ENCODE data around the gene ADD3. TPM values are rescaled to one million over a fixed set of nuclear protein-coding genes. Genes with fewer than 3 reads are reported as not detected.

The ADD3 gene
- total and polyA plus RNA-seq, 2 donors (not counting 3 experiments of a cell fraction or from before 2014, with no cell fraction given): 14.9 to 55.2 TPM

DNA sequence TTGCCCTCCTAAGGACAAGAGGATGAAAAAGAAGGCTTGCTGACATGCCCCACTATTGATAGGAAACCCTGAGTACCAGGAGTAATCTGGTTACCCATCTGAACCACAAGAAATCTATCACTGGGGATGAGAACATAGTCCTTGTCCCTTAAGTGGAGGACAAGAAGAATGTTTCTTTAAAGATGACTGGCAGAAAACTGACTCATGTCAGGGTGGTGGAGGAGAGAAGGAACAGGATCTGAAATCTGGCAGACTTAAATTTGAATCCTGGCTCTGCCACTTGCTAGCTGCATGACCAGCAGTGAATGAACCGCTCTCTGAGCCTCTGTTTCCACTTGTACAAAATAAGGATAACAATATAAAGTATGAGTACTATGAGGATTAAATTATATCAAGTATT, 45.5 kb upstream of the ADD3 start:
- no peak for DNase-seq (ENCODE audit: low read depth, low spot score)
- Histone ChIP-seq H3K27ac (ENCODE audit: insufficient read depth, low read depth, low read length) (no peak overlapping the region), H3K9me1 (replicated peaks; ENCODE audit: control insufficient read depth, extremely low read depth, insufficient read depth, low read length) (no peaks in the 10 kb centered on the region), H3K4me1 (ENCODE audit: control insufficient read depth, extremely low read depth, insufficient read depth, low read length) (peaks cover 22% of the 10 kb centered on the region), H3K27me3 (ENCODE audit: control insufficient read depth in 2 of 2, insufficient read depth in 2 of 2, low read length in 2 of 2) (no peaks in the 10 kb centered on the region), H2AFZ (ENCODE audit: low read depth, low read length) (no peak overlapping the region), H4K20me1 (replicated peaks; ENCODE audit: control insufficient read depth, extremely low read depth, insufficient read depth, low read length) (no peaks in the 10 kb centered on the region), H3K9ac (replicated peaks; ENCODE audit: extremely low read depth, insufficient read depth, low read length) (no peak overlapping the region), H3K79me2 (ENCODE audit: control insufficient read depth, insufficient read depth, low read length) (no peaks in the 10 kb centered on the region), H3K4me3 (replicated peaks in 1 of 3; ENCODE audit: insufficient read depth in 1 of 3, low read depth in 1 of 3, low read length in 3 of 3) (no peak overlapping the region), H3K4me2 (ENCODE audit: insufficient read depth, low read length) (no peak overlapping the region), H3K36me3 (ENCODE audit: control insufficient read depth in 2 of 2, extremely low read depth in 1 of 2, insufficient read depth in 2 of 2, low read length in 2 of 2) (no peaks in the 10 kb centered on the region), H3K9me3 (replicated peaks; ENCODE audit: control insufficient read depth, insufficient read depth, low read length) (no peaks in the 10 kb centered on the region)
- dilution Hi-C loops (cut with MboI; ENCODE audit: extremely low pct_ligation_motif_present, low sequenced_read_pairs) (no loop called here), intact Hi-C loops (cut with micrococcal nuclease) (no loop called here)
- ChIA-PET CTCF (interaction anchor here (1.0 to 2.3 kb wide), 3 partner anchors 9 to 43 kb away, joined by 3 to 5 read pairs (median 4); no protein-coding TSS in a partner anchor), POLR2A (no interaction called here)
- TF ChIP-seq GATA2 (IDR thresholded peaks at IDR 0.05; ENCODE audit: insufficient read depth, insufficient read length, low read depth, low read length) (no peak), FOS (IDR thresholded peaks at IDR 0.05; ENCODE audit: borderline replicate concordance, insufficient read depth, low read length) (no peak), POLR2AphosphoS5 (IDR thresholded peaks at IDR 0.05; ENCODE audit: insufficient read depth, low read depth, low read length) (no peak), POLR2A (IDR thresholded peaks at IDR 0.05; ENCODE audit: low read depth, low read length) (no peak), JUN (IDR thresholded peaks at IDR 0.05; ENCODE audit: borderline replicate concordance, insufficient read depth, insufficient read length, low read depth) (no peak), MAX (IDR thresholded peaks at IDR 0.05; ENCODE audit: insufficient read depth, insufficient read length) (no peak), MYC (IDR thresholded peaks at IDR 0.05; ENCODE audit: low read depth, low read length) (no peak), EZH2 (IDR thresholded peaks at IDR 0.05; ENCODE audit: borderline replicate concordance, low read depth, low read length, severe bottlenecking) (no peak)
- TF ChIP-seq, protein P1, sequence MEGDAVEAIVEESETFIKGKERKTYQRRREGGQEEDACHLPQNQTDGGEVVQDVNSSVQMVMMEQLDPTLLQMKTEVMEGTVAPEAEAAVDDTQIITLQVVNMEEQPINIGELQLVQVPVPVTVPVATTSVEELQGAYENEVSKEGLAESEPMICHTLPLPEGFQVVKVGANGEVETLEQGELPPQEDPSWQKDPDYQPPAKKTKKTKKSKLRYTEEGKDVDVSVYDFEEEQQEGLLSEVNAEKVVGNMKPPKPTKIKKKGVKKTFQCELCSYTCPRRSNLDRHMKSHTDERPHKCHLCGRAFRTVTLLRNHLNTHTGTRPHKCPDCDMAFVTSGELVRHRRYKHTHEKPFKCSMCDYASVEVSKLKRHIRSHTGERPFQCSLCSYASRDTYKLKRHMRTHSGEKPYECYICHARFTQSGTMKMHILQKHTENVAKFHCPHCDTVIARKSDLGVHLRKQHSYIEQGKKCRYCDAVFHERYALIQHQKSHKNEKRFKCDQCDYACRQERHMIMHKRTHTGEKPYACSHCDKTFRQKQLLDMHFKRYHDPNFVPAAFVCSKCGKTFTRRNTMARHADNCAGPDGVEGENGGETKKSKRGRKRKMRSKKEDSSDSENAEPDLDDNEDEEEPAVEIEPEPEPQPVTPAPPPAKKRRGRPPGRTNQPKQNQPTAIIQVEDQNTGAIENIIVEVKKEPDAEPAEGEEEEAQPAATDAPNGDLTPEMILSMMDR (IDR thresholded peaks at IDR 0.05; ENCODE audit: extremely low read depth in 1 of 2, insufficient read depth in 1 of 2, low read depth in 1 of 2, low read length in 2 of 2): no peak
- FAIRE-seq: no peak
- BruUV-seq (replicated peaks): no TSS peak
